ENCODE results near the gene LRIT1.

GRCh38 chr10:84286695-84287094, 45.3 kb upstream of the LRIT1 start:
- TF ChIP-seq CTCF (IDR thresholded peaks at IDR 0.05; ENCODE audit: low read depth, low read length) (no peak), EZH2phosphoT487 (IDR thresholded peaks at IDR 0.05; ENCODE audit: low read depth) (no peak)

Data from OCI-LY3 (cell line).